HG03060 (cell line): Measurements from ENCODE around the gene ICAM3.

ENCODE experiments used
- ATAC-seq: cut with Tn5 transposase; IDR thresholded peaks from one replicate; pipeline ENCODE4 v1.9.1; 2021; ENCODE audit warnings: low read depth, moderate number of reproducible peaks; ENCODE audit not compliant: unreplicated experiment

ICAM3 gene

GRCh38 chr19:10321874-10322835 lies 17.3 kb downstream of the ICAM3 start:
- no peak for ATAC-seq

DNA sequence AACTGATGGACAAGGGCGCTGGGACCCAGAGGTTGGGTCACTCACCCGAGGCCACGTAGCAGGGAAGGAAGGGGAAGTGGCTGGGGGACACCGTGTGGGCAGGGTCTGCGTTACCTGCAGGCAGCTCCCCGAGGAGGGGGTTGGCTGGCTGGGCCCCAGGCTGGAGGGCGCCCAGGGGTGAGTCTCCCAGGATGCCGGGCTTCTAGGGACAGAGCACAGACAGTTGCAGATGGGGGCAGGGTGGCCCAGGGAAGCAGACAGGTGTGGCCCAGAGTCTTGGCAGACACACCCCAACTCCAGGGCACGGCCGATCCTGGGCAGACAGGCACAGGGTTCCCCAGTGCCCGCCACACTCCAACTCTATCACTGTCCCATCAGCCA lies 18.0 kb downstream of the ICAM3 start:
- ATAC-seq = no peak

- no peak for ATAC-seq
These were observed 18.6 kb downstream of the ICAM3 start for GRCh38 chr19:10320602-10321416.

- no peak for ATAC-seq
These were observed 20.4 kb downstream of the ICAM3 start for GRCh38 chr19:10318807-10319682.

DNA sequence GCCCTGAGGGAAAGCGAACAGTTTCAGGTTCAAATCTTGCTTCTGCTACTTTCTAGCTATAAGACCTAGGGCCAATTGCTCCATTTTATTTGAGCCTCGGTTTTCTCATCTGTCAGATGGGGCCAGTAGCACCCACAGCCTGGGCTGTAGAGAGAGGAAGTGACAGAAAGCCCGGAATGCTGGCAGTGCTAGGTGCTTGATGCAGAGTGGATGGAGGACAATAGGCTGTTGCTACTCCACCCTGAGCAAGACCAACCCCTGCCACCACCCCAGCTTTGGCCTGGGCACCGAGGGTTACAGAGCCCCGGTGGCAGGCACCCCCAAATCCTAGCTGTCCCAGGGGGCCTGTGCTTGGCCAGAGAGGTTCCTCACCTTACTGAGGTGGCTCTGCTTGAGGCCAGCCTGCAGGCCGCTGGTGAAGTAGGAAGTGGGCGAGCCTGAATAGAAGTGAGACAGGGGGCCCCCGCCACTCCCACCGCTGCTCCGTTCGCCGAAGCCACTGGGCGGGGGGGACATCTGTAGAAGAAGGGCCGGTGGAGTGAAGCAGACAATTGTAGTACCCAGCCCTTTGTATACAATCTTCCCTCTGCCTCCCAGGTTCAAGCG lies 21.5 kb downstream of the ICAM3 start:
- no peak for ATAC-seq

DNA sequence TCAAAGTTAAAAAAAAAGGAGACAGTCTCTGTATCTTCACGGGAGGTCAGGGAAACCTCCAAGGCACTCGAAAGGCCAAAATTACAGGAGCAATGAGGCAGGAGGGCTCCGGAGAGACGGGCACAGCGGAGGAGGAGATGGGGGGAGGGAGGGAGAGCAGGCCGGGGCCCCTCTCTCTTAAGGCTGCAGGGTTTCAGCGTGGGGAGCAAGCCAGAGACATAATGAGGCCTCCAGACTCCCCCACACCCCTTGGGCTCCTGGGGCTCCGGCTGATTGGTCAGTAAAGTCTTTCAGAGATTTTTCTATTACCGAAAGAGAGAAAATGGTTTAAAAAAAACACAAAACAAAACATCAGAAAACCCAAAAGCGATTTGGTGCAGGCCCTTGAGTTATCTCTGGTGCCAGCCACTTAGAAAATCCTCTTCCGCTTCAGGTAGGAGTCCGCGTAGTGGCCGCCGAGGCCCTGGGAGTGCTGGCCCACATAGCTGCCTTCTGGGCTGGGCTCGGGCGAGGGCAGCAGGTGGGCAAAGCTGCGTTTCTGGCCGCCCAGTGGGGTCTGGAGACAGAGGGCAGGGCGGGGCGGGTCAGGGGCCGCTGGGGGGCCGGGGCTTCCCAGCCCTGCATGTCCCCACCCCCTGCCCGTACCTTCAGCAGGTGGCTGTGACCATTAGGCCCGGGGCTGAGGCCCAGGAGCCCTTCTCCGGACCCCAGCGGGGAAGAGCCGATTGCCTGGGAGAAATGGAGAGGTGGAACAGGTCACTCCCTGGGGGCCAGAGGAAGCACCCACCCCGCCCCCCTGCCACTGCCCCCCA lies 22.2 kb downstream of the ICAM3 start:
- no peak for ATAC-seq

DNA sequence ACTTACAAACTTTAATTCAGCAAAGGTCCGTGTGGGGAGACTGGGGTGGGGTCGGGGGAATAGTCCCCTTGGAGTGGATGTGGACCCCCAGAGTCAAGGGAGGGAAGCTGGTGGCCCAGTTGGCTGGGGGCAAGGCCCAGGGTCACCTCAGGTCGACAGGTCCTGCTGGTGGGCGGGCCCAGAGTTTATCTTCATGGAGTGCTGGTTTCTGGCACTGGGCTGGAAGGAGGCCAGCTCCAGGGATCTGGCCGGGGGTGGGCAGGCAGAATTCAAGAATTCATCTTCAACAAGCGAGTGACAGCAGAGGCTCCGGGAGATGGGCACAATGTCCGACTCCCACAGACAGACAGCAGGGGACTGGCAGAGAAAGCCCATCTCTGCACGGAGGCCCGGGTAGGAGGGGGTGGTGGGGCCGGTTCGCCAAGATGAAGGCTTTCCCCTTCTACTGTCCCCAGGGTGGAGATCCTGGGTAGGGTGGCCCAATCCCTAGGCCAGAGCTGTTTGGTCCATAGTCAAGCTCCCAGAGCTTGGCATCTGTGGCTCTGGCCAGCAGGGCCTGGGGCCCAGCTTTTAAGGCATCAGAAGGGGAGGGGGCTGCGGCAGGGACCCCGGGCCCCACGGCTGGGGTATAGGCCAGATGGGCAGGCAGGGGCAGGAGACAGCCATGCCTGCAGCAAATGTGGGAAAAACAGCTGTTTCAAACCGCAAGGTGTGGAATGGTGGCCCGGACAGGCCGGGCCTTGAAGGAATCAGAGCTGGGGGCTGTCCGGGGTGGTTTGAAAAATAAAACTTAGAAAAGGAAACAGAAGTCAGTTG lies 23.0 kb downstream of the ICAM3 start:
- no peak for ATAC-seq

GRCh38 chr19:10315335-10316214 lies 23.8 kb downstream of the ICAM3 start, which contains the start of gene FDX2:
TSS of gene FDX2 (minus strand) at chr19:10316015. CDS start at chr19:10315996, 19 bp downstream.
- ATAC-seq = no peak

- no peak for ATAC-seq
These were observed 30.0 kb downstream of the ICAM3 start, which contains the start of gene ZGLP1 for GRCh38 chr19:10309423-10309822. TSS of gene ZGLP1 (minus strand) at chr19:10309815.

DNA sequence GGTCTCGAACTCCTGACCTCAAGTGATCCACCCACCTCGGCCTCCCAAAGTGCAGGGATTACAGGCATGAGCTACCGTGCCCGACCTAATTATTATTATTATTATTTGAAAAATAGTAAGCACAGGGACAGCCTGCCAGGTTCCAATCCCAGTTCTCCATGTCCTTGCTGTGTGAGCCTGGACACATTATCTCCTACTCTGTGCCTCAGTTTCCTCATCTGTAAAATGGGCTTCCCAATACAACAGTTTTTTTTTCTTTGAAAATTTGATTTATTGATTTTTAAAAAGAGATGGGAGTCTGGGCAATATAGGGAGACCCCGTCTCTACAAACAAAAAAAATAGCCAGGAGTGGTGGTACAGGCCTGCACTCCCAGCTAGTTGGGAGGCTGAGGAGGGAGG lies 33.1 kb downstream of the ICAM3 start:
- no peak for ATAC-seq

- ATAC-seq = no peak
These were observed 34.2 kb downstream of the ICAM3 start for GRCh38 chr19:10305139-10305806.

DNA sequence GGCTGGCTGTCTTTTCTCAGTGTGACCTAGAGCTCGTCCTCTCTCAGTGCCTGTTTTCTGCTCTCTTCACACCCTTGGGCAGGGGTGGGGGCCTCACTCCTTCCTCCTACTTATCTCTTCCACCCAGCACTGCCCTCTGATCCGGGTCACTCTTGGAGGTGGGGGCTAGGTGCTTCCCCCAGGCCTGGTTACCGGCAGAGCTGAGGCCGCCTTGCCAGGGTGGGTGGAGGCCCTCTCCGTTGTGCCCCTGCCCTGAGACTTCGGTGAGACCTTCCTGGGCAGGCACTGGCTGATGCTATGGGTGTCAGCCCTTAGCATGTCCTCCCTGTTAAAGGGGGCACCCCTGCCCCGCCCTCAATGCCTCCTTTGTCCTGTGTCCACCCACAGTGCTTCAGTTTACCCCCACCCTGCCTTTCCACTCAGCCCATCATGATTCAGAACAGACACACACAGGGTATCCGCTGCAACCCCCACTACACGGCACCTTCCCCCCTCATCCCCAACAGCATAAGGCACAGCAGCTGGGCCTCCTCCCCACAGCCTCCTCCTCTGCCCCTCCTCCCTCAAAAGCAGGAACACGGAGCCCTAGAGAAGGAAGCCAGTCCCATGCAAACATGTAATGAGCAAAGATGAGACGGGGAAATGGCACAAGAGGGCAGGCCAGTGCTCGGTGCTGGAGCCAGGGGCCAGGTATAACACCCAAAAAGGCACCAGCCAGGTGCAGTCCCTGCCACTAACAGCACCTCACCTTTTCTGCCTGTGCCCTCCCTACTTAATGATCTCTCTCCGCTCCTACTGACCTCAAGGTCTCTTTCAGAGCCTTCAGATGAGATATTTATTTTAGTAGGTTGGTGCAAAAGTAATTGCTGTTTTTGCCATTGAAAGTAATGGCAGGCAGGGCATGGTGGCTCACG lies 39.6 kb downstream of the ICAM3 start:
- ATAC-seq = no peak

DNA sequence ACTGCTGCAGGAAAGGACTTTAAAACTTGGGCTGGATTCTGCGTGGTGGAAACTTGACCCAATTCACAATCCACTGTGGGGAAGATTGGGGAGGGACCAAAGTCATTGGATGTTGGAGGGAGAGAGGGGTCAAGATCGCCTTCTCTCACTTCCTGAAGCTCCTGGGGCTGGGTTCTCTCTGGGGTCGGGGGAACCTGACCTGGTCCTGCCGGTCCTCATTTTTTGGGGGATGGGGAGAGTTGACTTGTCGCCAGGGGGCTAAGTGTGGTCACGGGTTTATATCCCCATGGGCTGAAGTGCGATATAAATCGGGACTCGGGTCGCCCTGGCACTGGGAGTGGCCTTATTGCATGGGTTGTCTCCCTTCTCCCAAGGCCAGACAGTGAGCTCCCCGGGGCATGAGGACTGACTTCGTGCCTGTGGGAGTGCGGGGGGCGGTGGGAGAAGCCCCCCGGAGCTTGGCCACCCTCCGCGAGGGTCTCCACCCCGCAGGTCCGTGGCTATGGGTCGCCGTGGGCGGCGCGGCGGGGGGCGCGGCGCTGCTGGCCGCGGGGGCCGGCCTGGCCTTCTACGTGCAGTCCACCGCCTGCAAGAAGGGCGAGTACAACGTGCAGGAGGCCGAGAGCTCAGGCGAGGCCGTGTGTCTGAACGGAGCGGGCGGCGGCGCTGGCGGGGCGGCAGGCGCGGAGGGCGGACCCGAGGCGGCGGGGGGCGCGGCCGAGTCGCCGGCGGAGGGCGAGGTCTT lies 43.4 kb downstream of the ICAM3 start:
- no peak for ATAC-seq

DNA sequence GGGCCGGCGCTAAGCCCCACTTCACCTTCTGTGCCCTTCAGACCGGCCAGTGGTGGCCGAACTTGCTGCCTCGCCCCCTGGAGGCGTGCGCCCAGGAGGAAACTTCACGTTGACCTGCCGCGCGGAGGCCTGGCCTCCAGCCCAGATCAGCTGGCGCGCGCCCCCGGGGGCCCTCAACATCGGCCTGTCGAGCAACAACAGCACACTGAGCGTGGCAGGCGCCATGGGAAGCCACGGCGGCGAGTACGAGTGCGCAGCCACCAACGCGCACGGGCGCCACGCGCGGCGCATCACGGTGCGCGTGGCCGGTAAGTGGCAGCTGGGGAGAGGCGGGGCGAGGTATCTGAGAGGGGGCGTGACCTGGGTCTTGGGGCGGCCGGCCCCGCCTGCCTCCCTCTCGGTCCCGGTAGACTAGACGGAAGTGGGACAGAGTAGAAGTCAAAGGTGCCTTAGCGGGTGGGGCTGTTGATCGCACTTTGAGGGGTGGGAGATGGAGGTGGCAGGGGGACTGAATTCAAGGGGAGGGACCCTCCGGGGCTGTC lies 44.0 kb downstream of the ICAM3 start:
- no peak for ATAC-seq

- ATAC-seq = no peak
These were observed 45.1 kb downstream of the ICAM3 start for GRCh38 chr19:10294368-10294697.
